AG09309 (cell line): ENCODE measurements around the gene PKIG.

Source experiments
- DNase-seq: peaks from one replicate; pipeline ENCODE4 v3.0.0-alpha.2; 2010; ENCODE audit warnings: low read depth
- H3K4me3 ChIP-seq: 2 replicates; pipeline ENCODE4 v1.5.1; 2011; ENCODE audit warnings: mild to moderate bottlenecking, low read depth, low read length, moderate library complexity; ENCODE audit not compliant: control insufficient read depth
- TF ChIP-seq, protein P1 (sequence below): IDR thresholded peaks from 2 replicates; pipeline ENCODE4 v1.5.1; 2011; ENCODE audit warnings: mild to moderate bottlenecking, low read depth, low read length, inconsistent platforms; ENCODE audit not compliant: insufficient read depth, control insufficient read depth; ENCODE audit errors: missing control alignments

The PKIG gene

DNA sequence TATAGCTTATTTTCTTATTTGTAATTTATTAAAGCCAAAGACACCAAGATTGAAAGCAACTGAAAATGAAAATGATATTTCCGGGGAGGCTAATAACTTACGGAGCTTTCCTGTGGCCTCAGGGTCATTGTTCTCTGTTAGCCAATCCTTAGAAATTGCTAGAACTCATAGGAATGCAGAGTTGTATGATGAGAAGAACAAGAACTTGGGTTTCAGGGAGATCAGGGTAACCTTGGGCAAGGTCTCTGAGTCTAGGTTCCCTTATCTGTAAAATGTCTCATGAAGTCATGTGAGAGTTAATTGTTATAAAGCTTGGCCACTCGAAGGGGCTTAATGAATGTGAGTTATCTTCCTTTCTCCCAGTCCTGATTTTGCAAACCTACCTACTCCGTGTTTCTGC lies 40.4 kb upstream of the PKIG start:
- TF ChIP-seq, protein P1, sequence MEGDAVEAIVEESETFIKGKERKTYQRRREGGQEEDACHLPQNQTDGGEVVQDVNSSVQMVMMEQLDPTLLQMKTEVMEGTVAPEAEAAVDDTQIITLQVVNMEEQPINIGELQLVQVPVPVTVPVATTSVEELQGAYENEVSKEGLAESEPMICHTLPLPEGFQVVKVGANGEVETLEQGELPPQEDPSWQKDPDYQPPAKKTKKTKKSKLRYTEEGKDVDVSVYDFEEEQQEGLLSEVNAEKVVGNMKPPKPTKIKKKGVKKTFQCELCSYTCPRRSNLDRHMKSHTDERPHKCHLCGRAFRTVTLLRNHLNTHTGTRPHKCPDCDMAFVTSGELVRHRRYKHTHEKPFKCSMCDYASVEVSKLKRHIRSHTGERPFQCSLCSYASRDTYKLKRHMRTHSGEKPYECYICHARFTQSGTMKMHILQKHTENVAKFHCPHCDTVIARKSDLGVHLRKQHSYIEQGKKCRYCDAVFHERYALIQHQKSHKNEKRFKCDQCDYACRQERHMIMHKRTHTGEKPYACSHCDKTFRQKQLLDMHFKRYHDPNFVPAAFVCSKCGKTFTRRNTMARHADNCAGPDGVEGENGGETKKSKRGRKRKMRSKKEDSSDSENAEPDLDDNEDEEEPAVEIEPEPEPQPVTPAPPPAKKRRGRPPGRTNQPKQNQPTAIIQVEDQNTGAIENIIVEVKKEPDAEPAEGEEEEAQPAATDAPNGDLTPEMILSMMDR = no peak
- no peak overlapping the region for H3K4me3 ChIP-seq
- DNase-seq = no peak

DNA sequence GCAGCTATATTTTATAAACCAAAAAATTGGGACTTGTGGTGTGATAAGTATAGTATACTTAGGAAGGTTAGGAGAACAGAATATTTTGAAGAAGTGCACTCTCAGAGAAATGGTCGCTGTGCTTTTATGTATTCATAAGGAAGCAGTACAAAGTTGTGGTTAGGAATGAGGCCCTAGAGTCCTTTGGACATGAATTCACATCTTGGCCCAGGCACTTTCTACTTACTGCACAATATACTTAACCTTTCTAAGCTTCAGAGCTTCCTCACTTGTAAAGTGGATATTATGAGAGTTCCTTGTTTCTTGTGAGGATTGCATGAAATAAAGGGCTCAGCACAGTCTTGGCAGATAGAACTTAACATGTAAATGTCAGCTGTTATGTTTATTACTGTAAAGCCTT lies 39.5 kb upstream of the PKIG start:
- TF ChIP-seq, protein P1 = no peak
- no peak overlapping the region for H3K4me3 ChIP-seq
- no peak for DNase-seq

DNA sequence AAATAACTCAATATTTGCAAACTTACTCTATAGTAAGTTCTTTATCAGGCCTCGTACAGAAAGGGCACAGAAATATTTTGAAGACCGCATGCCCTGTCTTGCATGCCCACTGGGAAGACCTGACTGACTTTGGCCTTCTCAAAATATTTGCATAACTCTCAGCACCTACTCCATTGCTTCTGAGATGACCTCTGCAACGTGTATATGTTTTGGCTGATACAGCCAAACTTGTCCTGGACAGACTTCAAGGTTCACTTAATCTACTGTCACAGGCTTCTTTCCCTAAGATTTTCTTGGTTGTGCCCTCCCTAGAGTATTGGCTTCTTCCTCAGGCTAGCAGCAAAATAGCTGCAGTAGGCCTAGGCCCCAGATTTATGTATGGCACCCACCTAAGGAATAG lies 39.0 kb upstream of the PKIG start:
- DNase-seq = no peak
- H3K4me3 ChIP-seq = no peak overlapping the region
- TF ChIP-seq, protein P1 = no peak

DNA sequence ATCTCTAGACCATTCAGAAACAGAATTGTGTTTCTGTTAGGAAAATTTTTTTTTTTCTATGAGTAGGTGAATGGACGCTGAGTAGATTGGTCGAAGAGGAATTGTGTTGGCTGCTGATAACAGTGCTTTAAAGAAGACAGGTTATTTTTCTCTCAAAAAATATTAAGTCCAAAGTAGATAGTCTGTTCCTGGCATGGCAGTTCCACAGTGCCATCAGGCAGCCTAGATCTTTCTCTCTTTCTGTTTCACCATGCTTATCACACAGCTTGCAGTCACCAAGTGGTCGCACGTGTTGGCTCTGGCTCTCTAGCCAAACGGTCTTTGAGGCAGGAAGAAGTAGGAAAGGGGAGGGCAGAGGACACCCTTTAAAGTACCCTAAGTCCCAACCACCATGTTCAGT lies 38.1 kb upstream of the PKIG start:
- H3K4me3 ChIP-seq = no peak overlapping the region
- DNase-seq = no peak
- TF ChIP-seq, protein P1 = no peak

DNA sequence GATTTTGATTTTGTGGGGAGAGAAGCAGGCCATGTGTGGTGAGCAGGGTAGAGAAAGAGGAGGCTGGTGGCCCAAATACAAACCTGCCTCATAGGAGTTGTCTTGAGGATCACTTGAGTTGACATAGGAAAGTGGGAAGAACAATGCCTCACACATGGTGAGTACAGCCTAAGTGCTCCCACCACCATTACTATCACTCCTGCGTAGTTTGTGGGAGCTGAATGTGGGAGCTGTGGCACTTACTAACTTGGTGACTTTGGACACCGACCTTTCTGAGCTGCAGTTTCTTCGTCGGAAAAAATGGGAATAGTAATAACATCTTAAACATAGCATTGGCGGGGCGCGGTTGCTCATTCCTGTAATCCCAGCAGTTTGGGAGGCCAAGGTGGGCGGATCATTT lies 35.0 kb upstream of the PKIG start:
- TF ChIP-seq, protein P1 = no peak
- no peak for DNase-seq
- no peak overlapping the region for H3K4me3 ChIP-seq

DNA sequence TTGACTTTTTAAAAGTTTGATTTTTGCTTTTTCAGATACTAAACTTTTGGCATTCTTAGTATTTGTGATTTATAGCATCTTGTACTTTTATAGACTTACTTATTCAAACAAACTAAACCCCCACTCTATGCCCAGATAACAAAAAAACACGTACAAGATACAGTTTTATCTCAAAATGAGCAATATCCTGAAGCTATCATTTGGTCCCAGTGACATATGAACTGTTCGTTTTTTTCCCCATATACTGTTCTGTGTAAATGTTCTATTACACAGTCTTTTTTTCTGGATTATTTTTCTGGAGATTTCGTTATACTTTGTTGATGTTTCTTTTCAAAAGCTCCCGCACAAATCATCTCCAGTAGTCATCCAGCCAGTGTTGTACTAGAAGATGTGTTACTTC lies 33.3 kb upstream of the PKIG start:
- H3K4me3 ChIP-seq = no peak overlapping the region
- TF ChIP-seq, protein P1 = no peak
- DNase-seq = no peak

DNA sequence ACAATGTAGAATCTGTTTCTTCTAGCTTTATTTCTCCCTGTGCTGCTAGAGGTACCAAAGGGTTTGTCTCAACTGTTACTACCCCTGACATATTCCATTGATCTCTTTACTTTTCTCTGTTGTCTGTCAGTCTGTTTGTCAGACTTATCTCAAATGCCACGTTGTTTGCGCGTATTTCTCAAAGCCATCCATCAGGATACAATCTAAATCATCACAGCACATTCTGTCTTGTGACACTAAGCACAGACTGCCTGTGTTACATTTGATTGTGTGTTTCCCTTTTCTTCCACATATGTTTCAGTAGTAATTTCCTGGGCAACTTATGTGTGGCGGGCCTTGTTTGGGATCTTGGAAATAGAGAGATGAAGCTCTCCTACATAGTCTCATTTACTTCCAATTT lies 30.3 kb upstream of the PKIG start:
- H3K4me3 ChIP-seq = no peak overlapping the region
- TF ChIP-seq, protein P1 = no peak
- DNase-seq = no peak
